H1 (cell line): ENCODE results near the gene PRKD1. TPM values are rescaled to one million over a fixed set of nuclear protein-coding genes. Genes with fewer than 3 reads are reported as not detected.

Source experiments
- CTCF ChIA-PET: fragments of 300-600 bp; sonication (Branson Sonifier 250); formaldehyde crosslinking; loops from one replicate; lab custom pipeline; 2021; ENCODE audit not compliant: partially characterized antibody; lab: Charles Lee
- POLR2A ChIA-PET: fragments of 300-600 bp; sonication (Branson Sonifier 250); formaldehyde crosslinking; loops from one replicate; lab custom pipeline; 2021; ENCODE audit warnings: inconsistent platforms; ENCODE audit not compliant: partially characterized antibody; lab: Charles Lee
- DNase-seq, 2 experiments: peaks; one replicate each; pipeline versions ENCODE4 v3.0.0 to v3.0.0-alpha.2; 2010 to 2022; ENCODE audit warnings: low spot score in 2 of 2, low read depth in 1 of 2, mixed read lengths in 1 of 2
- FAIRE-seq: peaks from 2 replicates; lab custom pipeline; 2011; peaks lifted over from hg19 to GRCh38; lab: Jason Lieb, UNC
- H2AFZ ChIP-seq: 2 replicates; pipeline ENCODE4 v1.8.1; 2012; ENCODE audit warnings: low read length, inconsistent platforms
- H2AK5ac ChIP-seq: 2 replicates; pipeline ENCODE4 v1.6.1; 2013; ENCODE audit warnings: low read depth, low read length
- H2BK120ac ChIP-seq: replicated peaks from 2 replicates; pipeline ENCODE3; 2013; ENCODE audit warnings: low read depth, low read length, inconsistent platforms
- H2BK12ac ChIP-seq: 2 replicates; pipeline ENCODE4 v1.6.1; 2013; ENCODE audit warnings: low read depth, low read length
- H2BK15ac ChIP-seq: 2 replicates; pipeline ENCODE4 v1.6.1; 2013; ENCODE audit warnings: low read length
- H2BK20ac ChIP-seq: 2 replicates; pipeline ENCODE4 v1.6.1; 2013; ENCODE audit warnings: low read length
- H2BK5ac ChIP-seq: 2 replicates; pipeline ENCODE4 v1.6.1; 2013; ENCODE audit warnings: low read depth, low read length
- H3K14ac ChIP-seq: 2 replicates; pipeline ENCODE4 v1.6.1; 2013; ENCODE audit warnings: inconsistent platforms; ENCODE audit not compliant: insufficient read length
- H3K18ac ChIP-seq: 2 replicates; pipeline ENCODE4 v1.6.1; 2013; ENCODE audit warnings: low read length; ENCODE audit errors: extremely low read depth
- H3K23ac ChIP-seq: 2 replicates; pipeline ENCODE4 v1.6.1; 2013; ENCODE audit warnings: inconsistent platforms; ENCODE audit not compliant: insufficient read length
- H3K23me2 ChIP-seq: 2 replicates; pipeline ENCODE4 v1.6.1; 2013; ENCODE audit warnings: low read depth, low read length
- H3K27ac ChIP-seq: 2 replicates; pipeline ENCODE4 v1.6.1; 2011; ENCODE audit warnings: low read depth, low read length, inconsistent platforms
- H3K27me3 ChIP-seq, 4 experiments: replicated peaks in 1 of 4; 1 replicate in 1 of 4; 2 replicates in 3 of 4; pipeline versions ENCODE4 v1.6.1 to v1.8.1; 2011 to 2013; ENCODE audit warnings: low read length in 3 of 4, mild to moderate bottlenecking in 3 of 4, inconsistent platforms in 2 of 4, mixed read lengths in 2 of 4, moderate library complexity in 1 of 4; ENCODE audit not compliant: control insufficient read depth in 3 of 4, insufficient read depth in 3 of 4; ENCODE audit errors: extremely low read depth in 1 of 4
- H3K36me3 ChIP-seq, 4 experiments: 2 replicates each; pipeline versions ENCODE4 v1.6.1 to v1.8.1; 2011 to 2013; ENCODE audit warnings: mild to moderate bottlenecking in 4 of 4, low read length in 3 of 4, moderate library complexity in 2 of 4, control low read depth in 1 of 4, inconsistent platforms in 1 of 4; ENCODE audit not compliant: insufficient read depth in 4 of 4, control insufficient read depth in 2 of 4
- H3K4ac ChIP-seq: replicated peaks from 2 replicates; pipeline ENCODE3; 2013; ENCODE audit warnings: low read length, low read depth, mixed read lengths, inconsistent platforms; ENCODE audit not compliant: insufficient read length
- H3K4me1 ChIP-seq, 4 experiments: replicated peaks in 1 of 4; 1 replicate in 1 of 4; 2 replicates in 3 of 4; pipeline versions ENCODE4 v1.6.1 to v1.8.1; 2011 to 2013; ENCODE audit warnings: low read length in 3 of 4, inconsistent platforms in 2 of 4, mixed read lengths in 1 of 4; ENCODE audit not compliant: insufficient read depth in 4 of 4, control insufficient read depth in 3 of 4
- H3K4me2 ChIP-seq, 2 experiments: 2 replicates each; pipeline versions ENCODE4 v1.6.1 to v1.8.1; 2011 to 2013; ENCODE audit warnings: low read depth in 2 of 2, low read length in 2 of 2, control low read depth in 1 of 2, inconsistent platforms in 1 of 2, mild to moderate bottlenecking in 1 of 2; ENCODE audit not compliant: insufficient read depth in 1 of 2
- H3K4me3 ChIP-seq, 4 experiments: fragments of 200-600, 300-600 bp in 1 of 4; sonication (generic), shearing (Covaris generic), sonication (Bioruptor Twin) in 1 of 4; 2 replicates each; pipeline versions ENCODE4 v1.5.1 to v1.8.1; 2011 to 2016; ENCODE audit warnings: low read length in 4 of 4, low read depth in 3 of 4, control low read depth in 2 of 4, inconsistent platforms in 2 of 4, mild to moderate bottlenecking in 2 of 4, mixed read lengths in 1 of 4, moderate library complexity in 1 of 4; ENCODE audit not compliant: insufficient read depth in 2 of 4; ENCODE audit errors: extremely low read depth in 1 of 4
- H3K56ac ChIP-seq: replicated peaks from 2 replicates; pipeline ENCODE3; 2013; ENCODE audit warnings: low read depth, mild to moderate bottlenecking, mixed read lengths, low read length, inconsistent platforms; ENCODE audit not compliant: insufficient read length
- H3K79me1 ChIP-seq: 2 replicates; pipeline ENCODE4 v1.6.1; 2013; ENCODE audit warnings: low read depth, low read length, control low read depth
- H3K79me2 ChIP-seq, 2 experiments: 2 replicates each; pipeline versions ENCODE4 v1.6.1 to v1.8.1; 2012 to 2013; ENCODE audit warnings: low read length in 2 of 2, mild to moderate bottlenecking in 2 of 2, inconsistent platforms in 1 of 2; ENCODE audit not compliant: insufficient read depth in 2 of 2, control insufficient read depth in 1 of 2
- H3K9ac ChIP-seq, 4 experiments: replicated peaks in 1 of 4; 1 replicate in 1 of 4; 2 replicates in 3 of 4; pipeline versions ENCODE4 v1.6.1 to v1.8.1; 2011 to 2013; ENCODE audit warnings: low read depth in 3 of 4, low read length in 3 of 4, control low read depth in 2 of 4, mild to moderate bottlenecking in 2 of 4, moderate library complexity in 2 of 4, inconsistent platforms in 1 of 4; ENCODE audit errors: extremely low read depth in 1 of 4
- H3K9me3 ChIP-seq, 2 experiments: 2 replicates each; pipeline versions ENCODE4 v1.6.1 to v1.8.1; 2012 to 2013; ENCODE audit warnings: mild to moderate bottlenecking in 2 of 2, moderate library complexity in 2 of 2, control low read depth in 1 of 2, inconsistent platforms in 1 of 2, low read depth in 1 of 2, low read length in 1 of 2, mixed read lengths in 1 of 2; ENCODE audit not compliant: insufficient read depth in 2 of 2
- H4K20me1 ChIP-seq, 2 experiments: replicated peaks in 1 of 2; 2 replicates each; pipeline versions ENCODE3 to v1.8.1; 2011 to 2013; ENCODE audit warnings: inconsistent platforms in 2 of 2, low read length in 2 of 2, mild to moderate bottlenecking in 1 of 2; ENCODE audit not compliant: insufficient read depth in 2 of 2, control insufficient read depth in 1 of 2
- H4K5ac ChIP-seq: 2 replicates; pipeline ENCODE4 v1.6.1; 2013; ENCODE audit warnings: low read length, low read depth, mixed read lengths, inconsistent platforms; ENCODE audit not compliant: insufficient read length
- H4K8ac ChIP-seq: 2 replicates; pipeline ENCODE4 v1.8.0; 2013; ENCODE audit warnings: mild to moderate bottlenecking, moderate library complexity, low read length, inconsistent platforms; ENCODE audit not compliant: insufficient read depth; ENCODE audit errors: extremely low read depth
- H4K91ac ChIP-seq: replicated peaks from 2 replicates; pipeline ENCODE3; 2013; ENCODE audit warnings: low read length, mixed read lengths, inconsistent platforms; ENCODE audit not compliant: insufficient read length
- CBX5 ChIP-seq: fragments of 300-800, 300-1000 bp; sonication (generic); IDR thresholded peaks from 2 replicates; pipeline ENCODE4 v1.7.1; 2016; ENCODE audit warnings: antibody characterized with exemption, low read length, low read depth
- CHD2 ChIP-seq: IDR thresholded peaks from 2 replicates; pipeline ENCODE4 v1.6.1; 2012; ENCODE audit warnings: low read length, improper control_type of control experiment
- PHF8 ChIP-seq: fragments of 200-600 bp; sonication (generic); conservative IDR thresholded peaks from 2 replicates; pipeline ENCODE4 v1.7.1; 2012; ENCODE audit warnings: low read depth, mild to moderate bottlenecking, inconsistent platforms, low read length, moderate library complexity
- RBBP5 ChIP-seq: IDR thresholded peaks from 2 replicates; pipeline ENCODE4 v1.7.1; 2012; ENCODE audit warnings: low read depth, mild to moderate bottlenecking, inconsistent platforms, low read length, moderate library complexity, borderline replicate concordance
- SIN3A ChIP-seq, 2 experiments: IDR thresholded peaks in 1 of 2; conservative IDR thresholded peaks in 1 of 2; 2 replicates each; pipeline ENCODE4 v1.6.1; 2011 to 2012; ENCODE audit warnings: low read length in 2 of 2, improper control_type of control experiment in 1 of 2, low read depth in 1 of 2, mild to moderate bottlenecking in 1 of 2
- SP2 ChIP-seq: IDR thresholded peaks from 2 replicates; pipeline ENCODE4 v1.6.1; 2012; ENCODE audit warnings: mild to moderate bottlenecking, low read length, inconsistent platforms
- SP4 ChIP-seq: IDR thresholded peaks from 2 replicates; pipeline ENCODE4 v1.6.1; 2012; ENCODE audit warnings: low read length, inconsistent platforms
- WGBS, 2 experiments: shearing (Covaris generic) in 1 of 2; methylation state at CpG; one replicate each; pipeline versions ENCODE4 v1.1.6 to v1.1.7; 2013 to 2015; ENCODE audit warnings: low lambda C conversion rate in 2 of 2, mixed read lengths in 2 of 2, inconsistent platforms in 1 of 2, low coverage in 1 of 2, missing lambda C conversion rate in 1 of 2; ENCODE audit not compliant: insufficient replicate concordance in 2 of 2, insufficient coverage in 1 of 2, insufficient read length in 1 of 2; ENCODE audit errors: extremely low coverage in 1 of 2, missing lambda C conversion rate in 1 of 2; 5-methylcytosine and 5-hydroxymethylcytosine counted together
- polyA plus RNA-seq, 7 experiments: library from polyadenylated mRNA; depleted of rRNA in 3 of 7; stranded (reverse) in 5 of 7; unstranded in 2 of 7; fragments of >200 nt in 5 of 7; fragments of 200-250 nt in 2 of 7; gene quantifications; 1 replicate in 5 of 7; 2 replicates in 1 of 7; 4 replicates in 1 of 7; pipeline versions ENCODE4 v1.2.1 to v1.2.3, GENCODE V29; 2011 to 2013; ENCODE audit warnings: missing spikeins in 2 of 7, mixed read lengths in 2 of 7
- total RNA-seq: library from RNA; stranded (reverse); fragmentation: NEBNext Ultra II Directional; extraction: Animal tissue kit (Norgen Biotek cat#: 25700); gene quantifications from 2 replicates; pipeline ENCODE4 v1.2.1, GENCODE V29; 2021

Gene PRKD1
- total and polyA plus RNA-seq, 2 of the 8 experiments (the other 6 are each of a cell fraction or from before 2014, with no cell fraction given), result 3.6 to 6.8 TPM

DNA sequence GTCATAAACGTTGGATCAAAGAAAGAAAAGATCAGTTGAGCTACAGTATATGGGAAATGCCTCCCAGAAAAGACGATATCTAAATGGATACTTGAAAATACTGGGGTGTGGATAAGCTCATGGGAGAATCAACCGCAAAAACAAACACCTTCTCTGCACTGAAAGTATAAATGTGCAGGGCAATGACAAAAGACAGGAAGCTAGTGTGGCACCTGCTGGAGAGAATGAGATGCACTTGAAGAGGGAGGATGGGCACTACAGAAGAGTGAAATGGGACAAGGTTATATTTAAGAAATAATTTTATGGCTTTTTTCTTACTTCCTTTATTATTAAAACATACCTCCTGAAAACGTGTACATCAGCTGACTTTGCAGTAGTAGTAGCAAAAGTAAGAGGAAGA, 153.7 kb downstream of the PRKD1 start:
- Histone ChIP-seq H2BK5ac (no peak overlapping the region), H3K9me3 (peaks cover 9 to 12% of the 10 kb centered on the region in 2 experiments), H2BK15ac (no peak overlapping the region), H2AFZ (no peak overlapping the region), H4K5ac (no peak overlapping the region), H3K79me1 (no peaks in the 10 kb centered on the region), H2BK20ac (no peak overlapping the region), H4K20me1 (no peaks in the 10 kb centered on the region), H3K79me2 (no peaks in the 10 kb centered on the region), H2BK120ac (no peak overlapping the region), H3K18ac (no peak overlapping the region), H3K56ac (no peak overlapping the region), H3K36me3 (no peaks in the 10 kb centered on the region), H3K27ac (no peak overlapping the region), H2AK5ac (no peak overlapping the region), H3K4me1 (no peaks in the 10 kb centered on the region), H3K4me3 (no peak overlapping the region), H2BK12ac (no peak overlapping the region), H4K8ac (no peak overlapping the region), H3K4ac (no peak overlapping the region), H4K91ac (no peak overlapping the region), H3K23me2 (no peaks in the 10 kb centered on the region), H3K27me3 (no peaks in the 10 kb centered on the region), H3K14ac (no peak overlapping the region), H3K23ac (no peak overlapping the region), H3K9ac (no peak overlapping the region), H3K4me2 (no peak overlapping the region)
- DNase-seq (no peak), FAIRE-seq (no peak)
- WGBS, 2 experiments, result 86% methylated on average over 4 of the region's 4 CpGs; no CpG with 5 or more reads in 1 of the 2 experiments
- ChIA-PET POLR2A (no interaction called here), CTCF (interaction anchor here (0.6 to 2.1 kb wide), 4 partner anchors 12 to 27 kb away, joined by 3 to 9 read pairs (median 4); no protein-coding TSS in a partner anchor)
- no peak for TF ChIP-seq SP2
- no peak for TF ChIP-seq CBX5
- no peak for TF ChIP-seq SIN3A (conservative IDR thresholded peaks at IDR 0.05 in 1 of 2, IDR thresholded peaks at IDR 0.05 in 1 of 2; ENCODE audit: low read depth in 1 of 2, low read length in 2 of 2)
- no peak for TF ChIP-seq PHF8
- no peak for TF ChIP-seq SP4
- TF ChIP-seq CHD2, result no peak
- no peak for TF ChIP-seq RBBP5
